Right atrium auricular region (tissue), 2 donors: ENCODE measurements around the gene NEURL2. TPM values are rescaled to one million over a fixed set of nuclear protein-coding genes. Genes with fewer than 3 reads are reported as not detected.

Experiments
- DNase-seq: peaks from one replicate; pipeline ENCODE4 v3.0.0-alpha.2; 2019; ENCODE audit warnings: low spot score
- H3K27ac ChIP-seq, 2 donors: fragments of 200-600 bp; sonication (generic); 1 replicate in 1 of 2; 2 replicates in 1 of 2; pipeline ENCODE4 v1.5.1; 2016 to 2019
- H3K27me3 ChIP-seq, 2 donors: fragments of 200-600 bp; sonication (generic); one replicate each; pipeline versions ENCODE4 v1.5.1 to v1.6.0; 2017 to 2019
- H3K36me3 ChIP-seq: fragments of 200-600 bp; sonication (generic); one replicate; pipeline ENCODE4 v1.5.1; 2016
- H3K4me1 ChIP-seq, 2 donors: fragments of 200-600 bp; sonication (generic); one replicate each; pipeline versions ENCODE4 v1.5.1 to v1.6.0; 2017 to 2019
- H3K4me3 ChIP-seq, 2 donors: fragments of 200-600 bp; sonication (generic); 1 replicate in 1 of 2; 2 replicates in 1 of 2; pipeline ENCODE4 v1.5.1; 2017 to 2019; ENCODE audit warnings: mild to moderate bottlenecking in 1 of 2, moderate library complexity in 1 of 2
- H3K9me3 ChIP-seq, 2 donors: fragments of 200-600 bp; sonication (generic); one replicate each; pipeline ENCODE4 v1.5.1; 2019
- CTCF ChIP-seq, 2 donors: fragments of 200-600 bp; sonication (generic); IDR thresholded peaks; one replicate each; pipeline ENCODE4 v1.5.1; 2019; ENCODE audit warnings: antibody characterized with exemption in 2 of 2
- total RNA-seq, 2 donors: library from RNA; depleted of rRNA; stranded (reverse); fragments of >200 nt; gene quantifications; one replicate each; pipeline ENCODE4 v1.1.0, GENCODE V29; 2016

NEURL2 gene
- total RNA-seq, 2 donors from 2014 or later, result 8.7 to 8.8 TPM

- no peaks in the 10 kb centered on the region for H3K9me3 ChIP-seq
- TF ChIP-seq CTCF (IDR thresholded peaks at IDR 0.05), result no peak
Observed at GRCh38 chr20:45850238-45850637, 40.8 kb downstream of the NEURL2 start.

GRCh38 chr20:45848969-45849582, 41.9 kb downstream of the NEURL2 start:
- no peak for TF ChIP-seq CTCF (IDR thresholded peaks at IDR 0.05)
- no peaks in the 10 kb centered on the region for H3K4me1 ChIP-seq
- no peak overlapping the region for H3K4me3 ChIP-seq
- DNase-seq, result no peak
- no peak overlapping the region for H3K27ac ChIP-seq
- H3K9me3 ChIP-seq, result no peaks in the 10 kb centered on the region
- peaks cover 49% of the 10 kb centered on the region for H3K36me3 ChIP-seq
- H3K27me3 ChIP-seq, result no peaks in the 10 kb centered on the region

More at GRCh38 chr20:45850238-45850637, 40.8 kb downstream of the NEURL2 start:
- DNase-seq, result no peak
- Histone ChIP-seq H3K27me3 (no peaks in the 10 kb centered on the region), H3K4me3 (no peak overlapping the region), H3K27ac (no peak overlapping the region), H3K36me3 (peaks cover 40% of the 10 kb centered on the region), H3K4me1 (peaks cover 0 to 7% of the 10 kb centered on the region in 2 donors)

- Histone ChIP-seq H3K36me3 (peaks cover 53% of the 10 kb centered on the region), H3K4me1 (peaks cover 0 to under 1% of the 10 kb centered on the region in 2 donors), H3K9me3 (no peaks in the 10 kb centered on the region), H3K27ac (no peak overlapping the region), H3K27me3 (no peaks in the 10 kb centered on the region), H3K4me3 (no peak overlapping the region)
- no peak for DNase-seq
- no peak for TF ChIP-seq CTCF (IDR thresholded peaks at IDR 0.05)
Observed at GRCh38 chr20:45848421-45848820, 42.6 kb downstream of the NEURL2 start.

- DNase-seq, result no peak
- H3K9me3 ChIP-seq, result no peaks in the 10 kb centered on the region
- peaks cover 61% of the 10 kb centered on the region for H3K36me3 ChIP-seq
- H3K4me1 ChIP-seq, result peaks cover 0 to 29% of the 10 kb centered on the region in 2 donors
- TF ChIP-seq CTCF (IDR thresholded peaks at IDR 0.05), result no peak
- H3K4me3 ChIP-seq, result no peak overlapping the region
- no peaks in the 10 kb centered on the region for H3K27me3 ChIP-seq
- H3K27ac ChIP-seq, result no peak overlapping the region
Observed at GRCh38 chr20:45845452-45845851, 45.6 kb downstream of the NEURL2 start.

GRCh38 chr20:45843506-45843905, 47.5 kb downstream of the NEURL2 start:
- Histone ChIP-seq H3K4me3 (no peak overlapping the region), H3K9me3 (no peaks in the 10 kb centered on the region), H3K27me3 (no peaks in the 10 kb centered on the region), H3K36me3 (peaks cover 68% of the 10 kb centered on the region), H3K27ac (peak overlapping the region in 1 of 2 donors; percentile 57), H3K4me1 (peaks cover 0 to 29% of the 10 kb centered on the region in 2 donors)
- DNase-seq, result no peak
- no peak for TF ChIP-seq CTCF (IDR thresholded peaks at IDR 0.05)
